Mesodermal cell (in vitro differentiated cells): ENCODE data around the gene TRIOBP.
A peak's percentile ranks its signal among the peaks of the same experiment; 100 is the strongest.

Source experiments
- H3K27ac ChIP-seq: 2 replicates; pipeline ENCODE4 v1.7.0; 2013; ENCODE audit warnings: mild to moderate bottlenecking, low read depth, low read length, moderate library complexity; ENCODE audit not compliant: severe bottlenecking
- H3K36me3 ChIP-seq: 2 replicates; pipeline ENCODE4 v1.7.1; 2013; ENCODE audit warnings: mild to moderate bottlenecking, low read length, moderate library complexity; ENCODE audit not compliant: control insufficient read depth, insufficient read depth
- H3K4me1 ChIP-seq: one replicate; pipeline ENCODE4 v1.7.1; 2013; ENCODE audit warnings: mild to moderate bottlenecking, low read length; ENCODE audit not compliant: insufficient read depth, control insufficient read depth, poor library complexity, severe bottlenecking
- H3K4me3 ChIP-seq: 2 replicates; pipeline ENCODE4 v1.7.0; 2013; ENCODE audit warnings: low read length, control low read depth, mild to moderate bottlenecking; ENCODE audit not compliant: insufficient read depth, poor library complexity, severe bottlenecking; ENCODE audit errors: extremely low read depth
- H3K9me3 ChIP-seq: 2 replicates; pipeline ENCODE4 v1.7.1; 2013; ENCODE audit warnings: mild to moderate bottlenecking, low read length, moderate library complexity; ENCODE audit not compliant: control insufficient read depth
- WGBS, 2 experiments: methylation state at CpG; one replicate each; pipeline ENCODE4 v1.1.5; 2013; ENCODE audit warnings: missing lambda C conversion rate in 2 of 2; ENCODE audit not compliant: insufficient coverage in 2 of 2; 5-methylcytosine and 5-hydroxymethylcytosine counted together

TRIOBP gene

GRCh38 chr22:37822079-37822833, 125.4 kb downstream of the TRIOBP start:
- 39 to 60% methylated on average over 5 to 8 of the region's 8 CpGs for WGBS, 2 experiments
- Histone ChIP-seq H3K27ac (no peak overlapping the region), H3K4me1 (peaks cover 22% of the 10 kb centered on the region), H3K9me3 (no peaks in the 10 kb centered on the region), H3K36me3 (no peaks in the 10 kb centered on the region), H3K4me3 (no peak overlapping the region)

- Histone ChIP-seq H3K27ac (no peak within 1 kb of the TSS), H3K9me3 (no peaks in the 10 kb centered on the region), H3K4me3 (no peak within 1 kb of the TSS), H3K4me1 (peaks cover 14% of the 10 kb centered on the region), H3K36me3 (no peaks in the 10 kb centered on the region)
- WGBS, 2 experiments = 76 to 83% methylated on average over 17 to 19 of the region's 21 CpGs
Observed at GRCh38 chr22:37823134-37823985, 126.5 kb downstream of the TRIOBP start, which contains the start of gene GALR3. TSS of gene GALR3 (plus strand) at chr22:37823382. CDS start at chr22:37823407, 25 bp downstream.

- Histone ChIP-seq H3K27ac (no peak overlapping the region), H3K4me3 (peak overlapping the region; percentile 27), H3K9me3 (no peaks in the 10 kb centered on the region), H3K36me3 (peaks cover 10% of the 10 kb centered on the region), H3K4me1 (peaks cover 5% of the 10 kb centered on the region)
- 12 to 13% methylated on average over 98 to 126 of the region's 135 CpGs for WGBS, 2 experiments
Observed at GRCh38 chr22:37824674-37825641, 128.1 kb downstream of the TRIOBP start.
